Loucy (cell line): ENCODE results near the gene WNT3.
"Not testable (repeated sequence)": the region's sequence is repeated elsewhere in the genome, so short reads cannot be mapped to it uniquely, and the experiment has no call there.

Experiments
- H2AFZ ChIP-seq: fragments of 200-600 bp; sonication (generic); 2 replicates; pipeline ENCODE4 v1.6.0; 2016; ENCODE audit warnings: antibody characterized with exemption, mild to moderate bottlenecking, low read length, moderate library complexity
- H3F3A ChIP-seq: fragments of 200-600 bp; 2 replicates; pipeline ENCODE4 v1.6.0; 2016; ENCODE audit warnings: antibody characterized with exemption, low read depth, mild to moderate bottlenecking
- H3K27me3 ChIP-seq: fragments of 200-600 bp; sonication (generic); 2 replicates; pipeline ENCODE4 v1.6.1; 2014; ENCODE audit warnings: low read length, mild to moderate bottlenecking; ENCODE audit not compliant: insufficient read depth, poor library complexity, severe bottlenecking
- H3K36me3 ChIP-seq: fragments of 200-600 bp; sonication (generic); 2 replicates; pipeline ENCODE4 v1.6.1; 2016; ENCODE audit warnings: low read length; ENCODE audit not compliant: insufficient read depth
- H3K4me1 ChIP-seq: fragments of 200-600 bp; sonication (generic); 2 replicates; pipeline ENCODE4 v1.5.1; 2014; ENCODE audit warnings: low read length, mild to moderate bottlenecking; ENCODE audit not compliant: insufficient read depth, poor library complexity, severe bottlenecking
- H3K4me2 ChIP-seq: fragments of 200-600 bp; sonication (generic); 2 replicates; pipeline ENCODE4 v1.6.0; 2014; ENCODE audit warnings: antibody characterized with exemption, low read length, low read depth, mild to moderate bottlenecking; ENCODE audit not compliant: poor library complexity, severe bottlenecking
- H3K4me3 ChIP-seq: fragments of 200-600 bp; sonication (generic); 2 replicates; pipeline ENCODE4 v1.5.1; 2014; ENCODE audit warnings: low read length, mild to moderate bottlenecking, mixed read lengths; ENCODE audit not compliant: poor library complexity, severe bottlenecking
- H3K79me2 ChIP-seq: fragments of 200-600 bp; sonication (generic); 2 replicates; pipeline ENCODE4 v1.6.1; 2014; ENCODE audit warnings: low read length; ENCODE audit not compliant: insufficient read depth
- H3K9ac ChIP-seq: fragments of 200-600 bp; sonication (generic); 2 replicates; pipeline ENCODE4 v1.6.0; 2014; ENCODE audit warnings: mild to moderate bottlenecking, low read depth, low read length, moderate library complexity; ENCODE audit not compliant: poor library complexity, severe bottlenecking
- H3K9me2 ChIP-seq: fragments of 200-600 bp; sonication (generic); replicated peaks from 2 replicates; pipeline ENCODE4 v1.6.1; 2016; ENCODE audit warnings: low read depth, low read length, mixed read lengths
- H3K9me3 ChIP-seq: fragments of 200-600 bp; sonication (generic); 2 replicates; pipeline ENCODE4 v1.6.1; 2014; ENCODE audit warnings: mild to moderate bottlenecking, antibody characterized with exemption, low read length, low read depth; ENCODE audit not compliant: insufficient read depth
- H4K20me1 ChIP-seq: fragments of 200-600 bp; sonication (generic); 2 replicates; pipeline ENCODE4 v1.6.0; 2014; ENCODE audit warnings: antibody characterized with exemption, low read length, mild to moderate bottlenecking; ENCODE audit not compliant: insufficient read depth, poor library complexity, severe bottlenecking
- CTCF ChIP-seq: fragments of 200-600 bp; sonication (generic); conservative IDR thresholded peaks from 2 replicates; pipeline ENCODE4 v1.5.1; 2014; ENCODE audit warnings: mild to moderate bottlenecking, antibody characterized with exemption, low read length
- EZH2phosphoT487 ChIP-seq: fragments of 200-600 bp; IDR thresholded peaks from 2 replicates; pipeline ENCODE4 v1.6.1; 2018; ENCODE audit warnings: antibody characterized with exemption, mild to moderate bottlenecking, moderate library complexity, borderline replicate concordance

Gene WNT3

DNA sequence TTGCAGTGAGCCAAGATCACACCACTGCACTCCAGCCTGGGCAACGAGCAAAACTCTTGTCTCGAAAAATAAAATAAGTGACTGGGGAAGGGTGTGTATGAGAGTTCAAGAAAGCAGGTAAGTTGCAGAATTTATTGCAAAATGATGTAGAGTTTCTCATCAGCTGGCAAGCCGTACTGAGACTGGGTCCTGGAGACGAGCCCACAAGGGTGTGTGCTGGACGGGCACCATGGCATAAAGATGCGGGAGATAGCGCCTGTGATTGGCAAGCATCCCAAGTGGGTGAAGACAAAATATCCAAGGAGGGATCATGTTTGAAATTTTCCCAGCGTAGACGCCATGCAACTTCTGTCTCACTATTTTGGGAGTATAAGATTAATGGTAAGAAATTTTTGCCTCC, 59.4 kb downstream of the WNT3 start:
- H2AFZ ChIP-seq: no peak overlapping the region
- no peaks in the 10 kb centered on the region for H3F3A ChIP-seq
- no peaks in the 10 kb centered on the region for H3K79me2 ChIP-seq
- no peaks in the 10 kb centered on the region for H3K9me3 ChIP-seq
- H3K4me2 ChIP-seq: no peak overlapping the region
- no peak overlapping the region for H3K4me3 ChIP-seq
- TF ChIP-seq EZH2phosphoT487: no peak
- no peak for TF ChIP-seq CTCF
- H3K4me1 ChIP-seq: no peaks in the 10 kb centered on the region
- no peaks in the 10 kb centered on the region for H4K20me1 ChIP-seq
- peaks cover 28% of the 10 kb centered on the region for H3K36me3 ChIP-seq
- no peaks in the 10 kb centered on the region for H3K27me3 ChIP-seq
- no peaks in the 10 kb centered on the region for H3K9me2 ChIP-seq
- no peak overlapping the region for H3K9ac ChIP-seq

- TF ChIP-seq CTCF: no peak
- no peak for TF ChIP-seq EZH2phosphoT487
- no peak overlapping the region for H2AFZ ChIP-seq
- H3K4me2 ChIP-seq: no peak overlapping the region
- no peaks in the 10 kb centered on the region for H3K27me3 ChIP-seq
- H3K79me2 ChIP-seq: no peaks in the 10 kb centered on the region
- H3K4me3 ChIP-seq: no peak overlapping the region
- no peaks in the 10 kb centered on the region for H3F3A ChIP-seq
- no peak overlapping the region for H3K9ac ChIP-seq
- H4K20me1 ChIP-seq: no peaks in the 10 kb centered on the region
- H3K4me1 ChIP-seq: no peaks in the 10 kb centered on the region
- H3K9me3 ChIP-seq: no peaks in the 10 kb centered on the region
- H3K36me3 ChIP-seq: peaks cover 31% of the 10 kb centered on the region
- no peaks in the 10 kb centered on the region for H3K9me2 ChIP-seq
Observed at GRCh38 chr17:46758614-46759013, 59.9 kb downstream of the WNT3 start.

DNA sequence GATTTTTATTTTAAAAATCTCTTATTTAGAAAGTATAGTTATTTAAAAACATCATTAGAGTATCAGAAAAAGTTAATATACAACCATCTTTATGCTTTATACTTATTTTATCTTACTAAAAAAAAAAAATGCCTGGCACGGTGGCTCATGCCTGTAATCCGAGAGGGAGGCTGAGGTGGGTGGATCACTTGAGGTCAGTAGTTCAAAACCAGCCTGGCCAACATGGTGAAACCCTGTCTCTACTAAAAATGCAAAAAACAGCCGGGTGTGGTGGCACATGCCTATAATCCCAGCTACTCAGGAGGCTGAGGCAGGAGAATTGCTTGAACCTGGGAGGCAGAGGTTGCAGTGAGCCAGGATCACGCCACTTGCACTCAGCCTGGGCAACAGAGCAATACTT, 60.9 kb downstream of the WNT3 start:
- H3K4me2 ChIP-seq, H3K9me2 ChIP-seq, H3K27me3 ChIP-seq, H2AFZ ChIP-seq, H3K4me3 ChIP-seq, H3K9me3 ChIP-seq, H3K9ac ChIP-seq, H4K20me1 ChIP-seq, H3K4me1 ChIP-seq, H3K79me2 ChIP-seq, H3F3A ChIP-seq: not testable (repeated sequence)
- H3K36me3 ChIP-seq: peaks cover 33% of the 10 kb centered on the region

GRCh38 chr17:46756861-46757260, 61.6 kb downstream of the WNT3 start:
- no peaks in the 10 kb centered on the region for H3K27me3 ChIP-seq
- no peak overlapping the region for H2AFZ ChIP-seq
- H3F3A ChIP-seq: no peaks in the 10 kb centered on the region
- H4K20me1 ChIP-seq: no peaks in the 10 kb centered on the region
- no peaks in the 10 kb centered on the region for H3K9me3 ChIP-seq
- H3K79me2 ChIP-seq: no peaks in the 10 kb centered on the region
- no peak overlapping the region for H3K9ac ChIP-seq
- no peak overlapping the region for H3K4me3 ChIP-seq
- peaks cover 36% of the 10 kb centered on the region for H3K36me3 ChIP-seq
- no peak for TF ChIP-seq EZH2phosphoT487
- no peak for TF ChIP-seq CTCF
- H3K4me2 ChIP-seq: no peak overlapping the region
- H3K9me2 ChIP-seq: no peaks in the 10 kb centered on the region
- no peaks in the 10 kb centered on the region for H3K4me1 ChIP-seq
